GM23338 (cell line): ENCODE results near the gene LRRC27. TPM values are rescaled to one million over a fixed set of nuclear protein-coding genes. Genes with fewer than 3 reads are reported as not detected.

Source experiments
- ATAC-seq: fragments of 200-7000 bp; cut with Tn5 transposase; 3 replicates; pipeline ENCODE4 v1.9.1; 2020
- DNase-seq: peaks from one replicate; pipeline ENCODE4 v3.0.0-alpha.2; 2015; ENCODE audit warnings: low spot score
- H2AFZ ChIP-seq: fragments of 200-600 bp; sonication (generic); 2 replicates; pipeline ENCODE4 v1.8.0; 2016; ENCODE audit warnings: antibody characterized with exemption, mild to moderate bottlenecking, moderate library complexity
- H3F3A ChIP-seq: fragments of 200-600 bp; sonication (generic); replicated peaks from 2 replicates; pipeline ENCODE4 v1.8.0; 2017; ENCODE audit warnings: antibody characterized with exemption, mixed run types, low read depth
- H3K27ac ChIP-seq: fragments of 200-600 bp; sonication (generic); 2 replicates; pipeline ENCODE4 v1.6.1; 2016; ENCODE audit warnings: low read depth
- H3K27me3 ChIP-seq: fragments of 200-600 bp; sonication (generic); 2 replicates; pipeline ENCODE4 v1.8.0; 2016; ENCODE audit warnings: mild to moderate bottlenecking, mixed run types, moderate library complexity; ENCODE audit not compliant: insufficient read depth
- H3K36me3 ChIP-seq: fragments of 200-600 bp; sonication (generic); 2 replicates; pipeline ENCODE4 v1.8.0; 2016; ENCODE audit warnings: mild to moderate bottlenecking; ENCODE audit not compliant: insufficient read depth
- H3K4me1 ChIP-seq: fragments of 200-600 bp; sonication (generic); 2 replicates; pipeline ENCODE4 v1.8.0; 2016; ENCODE audit warnings: mild to moderate bottlenecking, moderate library complexity; ENCODE audit not compliant: insufficient read depth
- H3K4me2 ChIP-seq: fragments of 200-600 bp; sonication (generic); 2 replicates; pipeline ENCODE4 v1.7.1; 2017; ENCODE audit warnings: mixed run types
- H3K4me3 ChIP-seq: fragments of 200-600 bp; sonication (generic); 2 replicates; pipeline ENCODE4 v1.6.1; 2016; ENCODE audit warnings: mixed run types
- H3K79me2 ChIP-seq: fragments of 200-600 bp; sonication (generic); replicated peaks from 2 replicates; pipeline ENCODE4 v1.8.0; 2017; ENCODE audit warnings: mild to moderate bottlenecking; ENCODE audit not compliant: insufficient read depth
- H3K9me2 ChIP-seq: fragments of 200-600 bp; sonication (generic); 2 replicates; pipeline ENCODE4 v1.8.0; 2017; ENCODE audit not compliant: insufficient read depth
- H4K20me1 ChIP-seq: fragments of 200-600 bp; sonication (generic); replicated peaks from 2 replicates; pipeline ENCODE4 v1.8.0; 2017; ENCODE audit warnings: mild to moderate bottlenecking; ENCODE audit not compliant: insufficient read depth
- H3K27ac Mint-ChIP-seq: 2 replicates; pipeline ENCODE4 v1.8.0; 2020; ENCODE audit warnings: inconsistent platforms, mild to moderate bottlenecking, moderate library complexity, mixed read lengths
- H3K27me3 Mint-ChIP-seq: 3 replicates; pipeline ENCODE4 v1.8.0; 2022; ENCODE audit warnings: low read depth, mild to moderate bottlenecking, moderate library complexity, mixed read lengths, inconsistent platforms; ENCODE audit not compliant: insufficient read depth, poor library complexity
- H3K36me3 Mint-ChIP-seq: 3 replicates; pipeline ENCODE4 v1.8.0; 2021; ENCODE audit warnings: low read depth, mild to moderate bottlenecking, inconsistent platforms, moderate library complexity, mixed read lengths
- H3K4me1 Mint-ChIP-seq: 3 replicates; pipeline ENCODE4 v1.8.0; 2020; ENCODE audit warnings: mild to moderate bottlenecking, inconsistent platforms, mixed read lengths
- H3K4me3 Mint-ChIP-seq: 3 replicates; pipeline ENCODE4 v1.8.0; 2021; ENCODE audit warnings: moderate library complexity, mild to moderate bottlenecking, inconsistent platforms, mixed read lengths
- H3K9me3 Mint-ChIP-seq: 3 replicates; pipeline ENCODE4 v1.8.0; 2020; ENCODE audit warnings: moderate library complexity, mild to moderate bottlenecking, inconsistent platforms, mixed read lengths
- EZH2 ChIP-seq: fragments of 200-600 bp; sonication (generic); IDR thresholded peaks from one replicate; pipeline ENCODE4 v1.8.0; 2017; ENCODE audit warnings: antibody characterized with exemption, mild to moderate bottlenecking, low read depth; ENCODE audit not compliant: unreplicated experiment
- ZNF114 ChIP-seq: fragments of 250-450 bp; sonication (Bioruptor Pico); IDR thresholded peaks from 2 replicates; pipeline ENCODE4 v1.5.0; 2020; ENCODE audit warnings: mild to moderate bottlenecking, moderate library complexity
- ZNF462 ChIP-seq: fragments of 250-450 bp; sonication (Bioruptor Pico); IDR thresholded peaks from 2 replicates; pipeline ENCODE4 v1.5.0; 2020; ENCODE audit warnings: mild to moderate bottlenecking, moderate library complexity
- polyA plus RNA-seq: library from polyadenylated mRNA; unstranded; fragments of >200 nt; fragmentation: Nextera tagmentation; extraction: Ambion mirVana; gene quantifications from 2 replicates; pipeline ENCODE4 v1.2.1, GENCODE V29; 2016
- total RNA-seq: library from RNA; depleted of rRNA; stranded (reverse); fragments of >200 nt; shearing (Covaris generic); gene quantifications from 2 replicates; pipeline ENCODE4 v1.2.3, GENCODE V29; 2014
- TF ChIP-seq, protein P1 (sequence below): IDR thresholded peaks from one replicate; pipeline ENCODE4 v1.6.1; 2018; ENCODE audit warnings: antibody characterized with exemption; ENCODE audit not compliant: unreplicated experiment
- TF ChIP-seq, protein P2 (sequence below): IDR thresholded peaks from 2 replicates; pipeline ENCODE4 v1.6.1; 2016; ENCODE audit warnings: antibody characterized with exemption
- TF ChIP-seq, protein P3 (sequence below), 2 experiments: fragments of 200-600 bp in 1 of 2; sonication (generic) in 1 of 2; conservative IDR thresholded peaks; 2 replicates each; pipeline versions ENCODE4 v1.5.1 to v1.6.1; 2016 to 2017; ENCODE audit warnings: antibody characterized with exemption in 2 of 2, low read depth in 2 of 2, mild to moderate bottlenecking in 2 of 2, moderate library complexity in 1 of 2

The LRRC27 gene
- total and polyA plus RNA-seq, 2 experiments from 2014 or later, result 2.9 to 3.5 TPM

DNA sequence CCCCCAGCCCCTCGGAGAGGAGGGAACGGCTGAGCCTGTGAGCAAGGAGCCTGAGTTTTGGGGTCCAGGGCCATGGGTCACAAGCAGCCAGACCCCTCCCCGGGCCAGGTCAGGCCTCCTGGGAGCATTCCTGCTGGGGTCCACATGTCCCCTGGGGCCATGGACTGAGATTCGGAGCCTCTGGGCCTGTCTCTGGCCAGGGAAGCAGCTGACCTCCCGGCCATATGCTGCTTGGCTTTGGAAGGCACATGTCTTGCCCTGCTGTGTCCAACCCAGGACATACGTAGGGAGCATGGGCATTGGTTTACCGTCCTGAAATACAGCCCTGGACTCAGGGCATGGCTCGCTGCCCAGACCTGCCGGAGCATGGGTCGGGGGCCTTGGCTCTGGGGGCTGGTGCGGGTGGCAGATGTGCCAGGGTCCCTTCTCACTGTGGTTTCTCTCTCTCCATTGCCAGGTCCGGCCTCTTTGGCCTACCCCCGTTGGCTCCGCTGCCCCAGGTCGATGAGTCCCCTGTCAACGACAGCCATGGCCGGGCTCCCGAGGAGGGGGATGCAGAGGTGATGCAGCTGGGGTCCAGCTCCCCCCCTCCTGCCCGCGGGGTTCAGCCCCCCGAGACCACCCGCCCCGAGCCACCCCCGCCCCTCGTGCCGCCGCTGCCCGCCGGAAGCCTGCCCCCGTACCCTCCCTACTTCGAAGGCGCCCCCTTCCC lies 72.3 kb downstream of the LRRC27 start:
- no peak overlapping the region for H3K4me2 ChIP-seq
- Mint-ChIP-seq H3K4me1 (peaks cover 33% of the 10 kb centered on the region), H3K27ac (no peak overlapping the region), H3K27me3 (peaks cover 9% of the 10 kb centered on the region), H3K36me3 (peaks cover 11% of the 10 kb centered on the region), H3K4me3 (no peak overlapping the region), H3K9me3 (peaks cover 2% of the 10 kb centered on the region; the same call in 1 of the 3 replicates)
- no peaks in the 10 kb centered on the region for H3K79me2 ChIP-seq
- no peaks in the 10 kb centered on the region for H3K36me3 ChIP-seq
- TF ChIP-seq ZNF462 (CRISPR knock-in tag), result no peak
- TF ChIP-seq, protein P1, sequence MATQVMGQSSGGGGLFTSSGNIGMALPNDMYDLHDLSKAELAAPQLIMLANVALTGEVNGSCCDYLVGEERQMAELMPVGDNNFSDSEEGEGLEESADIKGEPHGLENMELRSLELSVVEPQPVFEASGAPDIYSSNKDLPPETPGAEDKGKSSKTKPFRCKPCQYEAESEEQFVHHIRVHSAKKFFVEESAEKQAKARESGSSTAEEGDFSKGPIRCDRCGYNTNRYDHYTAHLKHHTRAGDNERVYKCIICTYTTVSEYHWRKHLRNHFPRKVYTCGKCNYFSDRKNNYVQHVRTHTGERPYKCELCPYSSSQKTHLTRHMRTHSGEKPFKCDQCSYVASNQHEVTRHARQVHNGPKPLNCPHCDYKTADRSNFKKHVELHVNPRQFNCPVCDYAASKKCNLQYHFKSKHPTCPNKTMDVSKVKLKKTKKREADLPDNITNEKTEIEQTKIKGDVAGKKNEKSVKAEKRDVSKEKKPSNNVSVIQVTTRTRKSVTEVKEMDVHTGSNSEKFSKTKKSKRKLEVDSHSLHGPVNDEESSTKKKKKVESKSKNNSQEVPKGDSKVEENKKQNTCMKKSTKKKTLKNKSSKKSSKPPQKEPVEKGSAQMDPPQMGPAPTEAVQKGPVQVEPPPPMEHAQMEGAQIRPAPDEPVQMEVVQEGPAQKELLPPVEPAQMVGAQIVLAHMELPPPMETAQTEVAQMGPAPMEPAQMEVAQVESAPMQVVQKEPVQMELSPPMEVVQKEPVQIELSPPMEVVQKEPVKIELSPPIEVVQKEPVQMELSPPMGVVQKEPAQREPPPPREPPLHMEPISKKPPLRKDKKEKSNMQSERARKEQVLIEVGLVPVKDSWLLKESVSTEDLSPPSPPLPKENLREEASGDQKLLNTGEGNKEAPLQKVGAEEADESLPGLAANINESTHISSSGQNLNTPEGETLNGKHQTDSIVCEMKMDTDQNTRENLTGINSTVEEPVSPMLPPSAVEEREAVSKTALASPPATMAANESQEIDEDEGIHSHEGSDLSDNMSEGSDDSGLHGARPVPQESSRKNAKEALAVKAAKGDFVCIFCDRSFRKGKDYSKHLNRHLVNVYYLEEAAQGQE, result no peak
- TF ChIP-seq, protein P2, sequence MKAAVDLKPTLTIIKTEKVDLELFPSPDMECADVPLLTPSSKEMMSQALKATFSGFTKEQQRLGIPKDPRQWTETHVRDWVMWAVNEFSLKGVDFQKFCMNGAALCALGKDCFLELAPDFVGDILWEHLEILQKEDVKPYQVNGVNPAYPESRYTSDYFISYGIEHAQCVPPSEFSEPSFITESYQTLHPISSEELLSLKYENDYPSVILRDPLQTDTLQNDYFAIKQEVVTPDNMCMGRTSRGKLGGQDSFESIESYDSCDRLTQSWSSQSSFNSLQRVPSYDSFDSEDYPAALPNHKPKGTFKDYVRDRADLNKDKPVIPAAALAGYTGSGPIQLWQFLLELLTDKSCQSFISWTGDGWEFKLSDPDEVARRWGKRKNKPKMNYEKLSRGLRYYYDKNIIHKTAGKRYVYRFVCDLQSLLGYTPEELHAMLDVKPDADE, result no peak
- TF ChIP-seq ZNF114, result no peak
- TF ChIP-seq EZH2, result no peak
- TF ChIP-seq, protein P3, sequence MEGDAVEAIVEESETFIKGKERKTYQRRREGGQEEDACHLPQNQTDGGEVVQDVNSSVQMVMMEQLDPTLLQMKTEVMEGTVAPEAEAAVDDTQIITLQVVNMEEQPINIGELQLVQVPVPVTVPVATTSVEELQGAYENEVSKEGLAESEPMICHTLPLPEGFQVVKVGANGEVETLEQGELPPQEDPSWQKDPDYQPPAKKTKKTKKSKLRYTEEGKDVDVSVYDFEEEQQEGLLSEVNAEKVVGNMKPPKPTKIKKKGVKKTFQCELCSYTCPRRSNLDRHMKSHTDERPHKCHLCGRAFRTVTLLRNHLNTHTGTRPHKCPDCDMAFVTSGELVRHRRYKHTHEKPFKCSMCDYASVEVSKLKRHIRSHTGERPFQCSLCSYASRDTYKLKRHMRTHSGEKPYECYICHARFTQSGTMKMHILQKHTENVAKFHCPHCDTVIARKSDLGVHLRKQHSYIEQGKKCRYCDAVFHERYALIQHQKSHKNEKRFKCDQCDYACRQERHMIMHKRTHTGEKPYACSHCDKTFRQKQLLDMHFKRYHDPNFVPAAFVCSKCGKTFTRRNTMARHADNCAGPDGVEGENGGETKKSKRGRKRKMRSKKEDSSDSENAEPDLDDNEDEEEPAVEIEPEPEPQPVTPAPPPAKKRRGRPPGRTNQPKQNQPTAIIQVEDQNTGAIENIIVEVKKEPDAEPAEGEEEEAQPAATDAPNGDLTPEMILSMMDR (conservative IDR thresholded peaks at IDR 0.05; ENCODE audit: low read depth in 2 of 2), result no peak
- H3K9me2 ChIP-seq, result no peaks in the 10 kb centered on the region
- peaks cover 21% of the 10 kb centered on the region; the same call in 1 of the 2 replicates for H3K4me1 ChIP-seq
- no peak overlapping the region for H2AFZ ChIP-seq
- H3F3A ChIP-seq, result 0 out of 2 replicates have a peak, but pooled peaks cover 6% of the 10 kb centered on the region
- no peak overlapping the region for H3K27ac ChIP-seq
- H4K20me1 ChIP-seq, result no peaks in the 10 kb centered on the region
- ATAC-seq, result no peak
- no peaks in the 10 kb centered on the region for H3K27me3 ChIP-seq
- H3K4me3 ChIP-seq, result no peak overlapping the region
- DNase-seq, result no peak
